T-helper 22 cell (primary cell): ENCODE measurements around the gene CDC25C.
"Not testable (repeated sequence)": the region's sequence is repeated elsewhere in the genome, so short reads cannot be mapped to it uniquely, and the experiment has no call there.

ENCODE experiments used
- DNase-seq: peaks from one replicate; pipeline ENCODE4 v3.0.0-alpha.2; 2020; ENCODE audit warnings: low read depth

CDC25C gene

GRCh38 chr5:138346889-138347288 lies 15.3 kb upstream of the CDC25C start:
- DNase-seq, result no peak

DNA sequence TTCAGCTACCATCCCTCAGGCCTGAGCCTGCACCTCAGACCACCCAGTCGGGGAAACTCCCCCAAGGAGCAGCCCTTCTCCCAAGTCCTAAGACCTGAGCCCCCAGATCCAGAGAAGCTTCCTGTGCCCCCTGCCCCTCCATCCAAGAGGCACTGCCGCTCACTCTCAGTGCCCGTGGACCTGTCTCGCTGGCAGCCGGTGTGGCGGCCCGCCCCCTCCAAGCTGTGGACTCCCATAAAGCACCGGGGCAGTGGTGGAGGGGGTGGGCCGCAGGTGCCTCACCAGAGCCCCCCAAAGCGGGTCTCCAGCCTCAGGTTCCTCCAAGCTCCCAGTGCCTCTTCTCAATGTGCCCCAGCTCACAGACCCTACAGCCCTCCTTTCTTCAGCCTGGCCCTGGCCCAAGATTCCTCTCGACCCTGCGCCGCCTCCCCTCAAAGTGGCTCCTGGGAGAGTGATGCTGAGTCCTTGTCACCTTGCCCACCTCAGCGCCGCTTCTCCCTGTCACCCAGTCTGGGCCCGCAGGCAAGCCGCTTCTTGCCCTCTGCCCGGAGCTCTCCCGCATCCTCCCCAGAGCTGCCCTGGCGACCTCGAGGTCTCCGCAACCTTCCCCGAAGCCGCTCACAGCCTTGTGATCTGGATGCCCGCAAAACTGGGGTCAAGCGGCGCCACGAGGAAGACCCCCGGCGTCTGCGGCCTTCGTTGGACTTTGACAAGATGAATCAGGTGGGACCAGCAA lies 13.5 kb upstream of the CDC25C start:
- no peak for DNase-seq

DNA sequence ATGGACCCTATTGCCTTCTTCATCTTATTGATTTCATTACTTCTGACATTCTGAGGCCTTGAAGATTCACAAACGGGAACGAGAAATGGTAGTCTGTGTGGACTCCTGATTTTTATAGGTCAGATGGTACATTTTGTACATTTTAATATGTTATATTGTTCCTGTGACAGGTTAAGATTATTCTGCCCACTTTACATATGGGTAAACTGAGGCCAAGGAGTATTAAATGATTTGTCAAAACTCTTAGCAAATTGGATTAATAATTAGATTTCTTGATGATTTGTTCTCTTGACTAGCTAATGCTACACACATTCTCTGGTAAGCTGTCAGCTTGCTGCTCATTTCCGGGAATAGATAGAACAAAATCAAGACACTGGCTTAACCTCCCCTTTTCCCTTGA lies 8.4 kb upstream of the CDC25C start:
- no peak for DNase-seq

DNA sequence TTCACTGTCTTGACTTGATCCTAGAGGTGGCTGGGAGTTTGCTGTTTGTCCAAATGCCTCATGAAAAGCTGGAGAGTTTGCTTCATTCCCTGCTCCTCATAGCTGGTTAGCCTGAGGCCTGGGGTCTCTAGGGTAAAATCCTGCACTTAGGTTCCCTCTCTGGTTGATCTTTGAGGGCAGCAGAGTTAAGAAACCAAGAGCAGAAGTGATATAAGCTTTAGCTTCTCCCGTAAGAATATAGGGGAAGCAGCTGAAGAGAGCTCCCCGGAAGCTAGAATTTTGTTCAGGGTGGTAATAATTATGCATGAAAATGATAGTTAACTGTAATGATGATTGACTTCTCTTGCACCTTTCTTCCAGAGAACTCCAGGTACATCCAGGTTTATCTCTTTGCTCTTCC lies 7.9 kb upstream of the CDC25C start:
- no peak for DNase-seq

GRCh38 chr5:138339091-138339456 lies 7.5 kb upstream of the CDC25C start:
- no peak for DNase-seq

DNA sequence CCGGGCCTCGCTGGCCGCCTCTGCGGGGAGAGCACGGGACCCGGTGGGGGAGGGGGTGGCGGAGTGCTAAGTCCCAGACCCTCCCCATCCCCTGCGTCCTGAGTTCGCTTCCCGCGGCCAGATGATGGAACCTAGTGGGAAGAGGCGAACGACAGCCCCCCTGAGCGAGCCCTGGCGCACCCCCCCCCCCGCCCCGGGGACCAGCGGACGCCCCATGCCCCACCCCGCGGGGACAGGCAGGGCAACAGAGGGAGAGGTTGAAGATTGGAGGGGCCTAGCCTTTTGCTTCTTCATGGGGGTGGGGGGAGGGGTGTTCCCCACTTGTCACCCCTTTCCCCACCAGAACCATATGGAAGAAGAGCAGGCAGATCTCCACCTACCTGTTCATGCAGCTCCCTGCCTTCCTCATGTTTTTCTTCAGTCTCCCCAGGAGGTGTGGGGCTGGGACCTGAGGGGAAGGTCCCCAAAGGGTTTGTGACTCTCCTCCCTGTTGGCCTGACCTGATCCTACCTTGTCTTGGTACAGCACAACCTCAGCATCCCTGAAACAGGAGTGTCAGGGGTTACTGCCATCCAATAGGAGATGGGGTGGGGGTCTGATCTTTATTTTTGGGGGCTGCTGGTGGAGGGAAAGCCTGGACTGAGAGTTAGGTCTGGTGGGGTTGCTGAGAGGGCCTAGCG lies 6.9 kb upstream of the CDC25C start:
- DNase-seq, result no peak

DNA sequence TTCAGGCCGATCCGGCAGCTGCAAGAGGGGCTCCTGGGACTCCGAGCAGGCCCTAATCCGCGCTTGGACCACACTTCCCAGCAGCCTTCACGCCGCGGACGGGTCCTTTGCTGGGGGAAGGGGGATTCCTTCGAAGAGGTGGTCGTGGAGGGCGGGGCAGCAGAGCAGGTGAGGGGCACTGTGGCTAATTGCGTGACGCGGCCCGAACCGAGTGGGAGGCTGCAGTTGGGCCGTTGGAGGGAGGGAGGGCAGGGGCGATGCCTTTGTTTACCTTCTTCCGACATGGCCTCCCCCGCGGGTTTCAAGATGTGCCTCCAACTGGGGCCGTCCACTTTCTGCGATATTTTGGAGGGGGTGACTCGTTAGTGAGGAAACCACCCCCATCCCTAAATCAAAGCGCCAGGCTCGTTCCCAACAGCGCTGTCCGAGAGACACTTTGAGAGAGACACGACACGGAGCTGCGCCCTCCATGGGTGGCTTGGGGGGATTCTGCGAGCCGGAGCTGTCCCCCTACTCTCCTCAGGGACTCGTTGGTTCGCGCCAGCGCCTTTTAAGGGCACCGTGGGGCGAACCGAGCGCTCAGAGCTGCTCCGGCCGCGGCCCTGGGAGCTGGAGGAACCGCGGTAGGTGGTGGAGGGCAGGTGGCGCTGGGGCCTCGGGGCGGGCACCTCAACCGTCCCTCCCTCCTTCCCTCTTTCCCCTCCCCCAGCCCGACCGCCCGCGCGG lies 6.2 kb upstream of the CDC25C start, which contains the start of gene FAM53C:
FAM53C (plus strand) TSS at position 582 of the 726 bp plus-strand sequence. CDS start 3,070 bp downstream, outside the sequence.
- peak; percentile 76 for DNase-seq

DNA sequence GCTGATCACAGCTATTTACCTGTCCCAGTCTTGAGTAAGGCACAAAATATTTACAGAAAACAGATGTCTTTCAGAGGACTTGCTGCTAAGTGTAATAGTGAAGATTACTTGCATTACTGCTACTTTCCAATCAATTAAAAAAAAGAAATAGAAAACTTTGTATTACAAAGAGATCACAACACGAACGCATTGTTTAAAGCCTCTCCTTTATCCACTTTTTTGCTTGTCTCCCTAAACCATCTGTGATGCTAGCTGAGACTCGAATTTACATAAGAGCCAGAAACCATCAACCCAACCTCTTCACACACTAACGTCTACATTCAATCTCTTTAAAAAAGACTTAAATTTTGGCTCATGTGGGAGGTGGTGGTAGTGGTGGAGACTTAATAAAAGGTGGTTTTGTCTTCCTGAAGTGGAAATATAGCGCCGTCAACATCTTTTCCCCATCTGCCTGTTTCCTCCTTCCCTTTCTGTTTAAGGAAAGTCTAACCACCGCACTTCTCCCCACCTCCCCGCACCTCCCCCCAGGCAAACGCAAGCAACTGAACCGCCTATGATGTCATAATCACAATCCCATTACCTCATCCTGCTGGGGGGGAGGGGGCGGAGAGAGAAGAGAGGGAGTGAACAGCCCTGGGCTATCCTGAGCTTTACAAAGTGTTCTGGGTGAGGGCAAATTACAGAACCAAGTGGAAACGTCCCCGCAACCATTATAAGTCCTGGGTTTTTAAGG lies 5.5 kb upstream of the CDC25C start:
- peak; percentile 65 for DNase-seq

- no peak for DNase-seq
Measured at GRCh38 chr5:138334867-138335447, 3.4 kb upstream of the CDC25C start.

GRCh38 chr5:138330813-138331448 lies 673 bp downstream of the CDC25C start:
- DNase-seq, result no peak

GRCh38 chr5:138318211-138318610 lies 13.4 kb downstream of the CDC25C start:
- not testable (repeated sequence) for DNase-seq

DNA sequence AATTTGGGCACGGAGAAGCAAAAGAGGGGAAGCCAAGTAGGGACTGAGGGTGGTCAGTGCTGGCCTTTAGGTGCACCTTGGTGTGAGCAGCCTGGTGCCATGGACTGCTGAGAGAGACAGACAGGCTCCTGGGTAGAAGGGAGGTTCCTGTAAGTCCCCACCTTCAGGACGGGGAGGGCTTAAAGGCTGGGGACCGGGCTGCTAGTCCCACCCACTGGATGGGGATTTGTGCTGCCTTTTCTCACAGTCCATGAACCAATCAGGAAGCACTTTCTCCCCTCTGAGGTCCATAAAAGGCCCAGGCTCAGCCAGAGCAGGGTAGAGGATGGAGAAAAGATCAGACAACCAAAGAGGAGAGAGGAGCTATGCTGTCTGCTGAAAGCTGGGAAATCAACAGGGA lies 15.2 kb downstream of the CDC25C start:
- DNase-seq, result no peak

GRCh38 chr5:138315751-138316278 lies 15.8 kb downstream of the CDC25C start:
- no peak for DNase-seq

DNA sequence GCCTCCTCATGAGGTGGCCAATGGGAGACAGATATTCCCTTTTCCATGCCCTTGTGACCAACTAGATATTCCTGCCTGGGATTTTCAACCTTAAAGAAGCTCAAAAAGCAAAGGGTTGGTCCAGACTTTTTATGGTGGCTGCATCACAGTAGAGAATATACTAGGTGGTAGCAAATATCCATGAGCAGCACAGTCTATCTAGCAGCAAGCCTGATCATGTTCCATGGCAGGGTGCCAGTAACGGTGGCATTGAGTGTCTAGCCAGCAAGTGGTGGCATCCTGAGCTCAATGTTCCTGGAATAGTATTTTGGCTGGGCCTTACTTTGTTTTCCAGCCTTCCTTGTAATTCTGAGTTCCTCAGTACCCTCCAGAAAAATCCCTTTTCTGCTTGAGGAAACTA lies 25.8 kb downstream of the CDC25C start:
- DNase-seq, result no peak

DNA sequence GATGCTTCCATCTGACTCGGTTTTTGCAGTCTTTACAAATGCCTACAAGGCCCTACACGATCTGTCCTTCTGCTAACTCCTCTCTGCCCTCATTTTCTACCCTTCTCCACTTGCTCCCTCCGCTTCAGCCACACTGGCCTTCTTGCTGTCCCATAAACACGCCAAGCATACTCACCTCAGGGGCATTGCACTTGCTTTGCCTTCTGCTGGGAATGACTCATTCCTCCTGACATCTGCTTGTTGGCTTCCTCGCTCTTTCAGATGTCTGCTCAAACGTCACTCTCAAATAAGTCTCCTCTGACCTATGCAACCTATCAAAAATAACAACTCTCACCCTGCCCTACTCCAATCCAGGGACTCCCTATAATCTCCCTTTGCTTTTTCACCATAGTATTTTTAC lies 28.2 kb downstream of the CDC25C start:
- DNase-seq, result no peak

GRCh38 chr5:138289296-138289695 lies 42.3 kb downstream of the CDC25C start:
- no peak for DNase-seq

DNA sequence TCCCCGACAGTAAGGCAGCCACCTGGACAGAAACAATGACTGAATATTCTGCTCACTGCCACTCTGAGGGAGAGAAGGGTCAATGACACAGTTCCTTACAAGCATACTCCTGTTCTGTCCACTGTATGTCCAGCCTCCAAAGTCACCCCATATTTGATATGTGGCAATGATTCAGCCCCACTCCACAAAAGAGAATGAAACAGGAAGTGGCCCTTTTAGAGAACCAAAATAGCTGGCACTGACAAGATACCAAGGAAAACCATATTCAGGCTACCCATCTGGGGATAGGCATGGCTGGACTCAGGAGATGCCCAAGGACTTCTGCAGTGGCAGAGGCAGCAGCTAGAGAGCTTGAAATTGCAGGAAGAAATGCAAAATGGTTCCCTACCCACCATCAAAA lies 44.4 kb downstream of the CDC25C start:
- no peak for DNase-seq

- no peak for DNase-seq
Measured at GRCh38 chr5:138282920-138283742, 48.5 kb downstream of the CDC25C start.

DNA sequence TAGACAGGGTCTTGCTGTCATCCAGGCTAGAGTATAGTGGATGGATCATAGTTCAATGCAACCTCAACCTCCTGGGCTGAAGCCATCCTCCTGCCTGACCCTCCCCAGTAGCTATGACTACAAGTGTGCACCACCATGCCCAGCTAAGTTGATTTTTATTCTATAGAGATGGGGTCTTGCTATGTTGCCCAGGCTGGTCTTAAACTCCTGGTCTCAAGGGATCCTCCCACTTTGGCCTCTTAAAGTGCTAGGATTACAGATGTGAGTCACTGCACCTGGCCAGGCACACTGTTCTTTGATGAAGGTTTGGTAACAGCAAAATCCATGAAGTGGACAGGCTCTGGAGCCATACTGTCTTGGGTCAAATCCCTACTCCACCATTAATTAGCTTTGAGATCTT lies 50.7 kb downstream of the CDC25C start:
- DNase-seq, result no peak

- no peak for DNase-seq
Measured at GRCh38 chr5:138276402-138277054, 55.1 kb downstream of the CDC25C start.
